ENCODE measurements around the gene PDE3A. TPM values are rescaled to one million over a fixed set of nuclear protein-coding genes. Genes with fewer than 3 reads are reported as not detected.

The PDE3A gene
- total and polyA plus RNA-seq, 10 of the 15 experiments (the other 5 are each of a cell fraction or from before 2014, with no cell fraction given), result 0.01 to 2.6 (median 1.5) TPM

DNA sequence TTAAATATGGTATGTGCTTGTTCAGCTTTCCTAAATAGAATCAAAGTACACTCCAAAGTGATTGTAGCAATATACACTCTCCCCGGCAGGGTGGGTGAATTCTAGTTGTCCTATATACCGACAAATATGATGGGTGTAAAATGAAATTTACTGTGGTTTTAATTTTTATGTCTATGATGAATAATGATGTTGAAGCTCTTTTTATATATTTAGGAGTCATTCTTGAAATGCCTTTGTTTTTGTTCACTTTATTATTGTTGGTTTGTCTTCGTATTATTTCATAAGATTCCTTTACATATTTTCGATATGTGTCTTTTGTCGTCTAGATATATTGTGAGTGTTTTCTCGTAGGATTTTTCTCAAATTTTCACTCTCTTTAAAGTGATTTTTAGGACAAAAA, 105.7 kb downstream of the PDE3A start:
- WGBS (ENCODE audit: insufficient coverage, insufficient replicate concordance, low lambda C conversion rate, missing lambda C conversion rate), result 22% methylated on average over 6 of the region's 6 CpGs
- ChIA-PET POLR2A (no interaction called here), SMC1A (ENCODE audit: uncharacterized antibody, unreplicated experiment) (no interaction called here), CTCF (no interaction called here), RAD21 (ENCODE audit: unreplicated experiment) (no interaction called here)
- no peak for FAIRE-seq
- in situ Hi-C loops (cut with MboI), result no loop called here
- no peaks in the 10 kb centered on the region for H3K4me1 ChIP-seq (ENCODE audit: control insufficient read depth, insufficient read depth, low read length)
- no peak overlapping the region for H3K4me3 ChIP-seq
- H3K9me3 ChIP-seq (replicated peaks; ENCODE audit: control insufficient read depth, insufficient read depth, low read length), result no peaks in the 10 kb centered on the region
- no peak overlapping the region for H2AFZ ChIP-seq (ENCODE audit: control insufficient read depth, low read depth, low read length)
- H4K20me1 ChIP-seq (ENCODE audit: control insufficient read depth, insufficient read depth), result no peaks in the 10 kb centered on the region
- no peaks in the 10 kb centered on the region for H3K36me3 ChIP-seq (ENCODE audit: control insufficient read depth in 2 of 2, insufficient read depth in 2 of 2, low read length in 1 of 2)
- no TSS peak for BruUV-seq (replicated peaks)
- intact Hi-C loops (cut with micrococcal nuclease; ENCODE audit: unreplicated experiment), result no loop called here
- ATAC-seq, result no peak
- no peak for DNase-seq (ENCODE audit: low read depth, low spot score)
- no peak overlapping the region for H3K27ac ChIP-seq (ENCODE audit: control insufficient read depth, insufficient read depth)
- no peaks in the 10 kb centered on the region for H3K79me2 ChIP-seq (ENCODE audit: control insufficient read depth, insufficient read depth, low read length)
- no peak overlapping the region for H3K9ac ChIP-seq (ENCODE audit: control insufficient read depth, insufficient read depth, low read length)
- H3K27me3 ChIP-seq (replicated peaks in 1 of 2; ENCODE audit: control insufficient read depth in 2 of 2, insufficient read depth in 2 of 2, low read length in 1 of 2), result no peaks in the 10 kb centered on the region; a peak in 1 of 4 replicates
- H3K4me2 ChIP-seq (ENCODE audit: control insufficient read depth, insufficient read depth), result no peak overlapping the region
- TF ChIP-seq, protein P1, sequence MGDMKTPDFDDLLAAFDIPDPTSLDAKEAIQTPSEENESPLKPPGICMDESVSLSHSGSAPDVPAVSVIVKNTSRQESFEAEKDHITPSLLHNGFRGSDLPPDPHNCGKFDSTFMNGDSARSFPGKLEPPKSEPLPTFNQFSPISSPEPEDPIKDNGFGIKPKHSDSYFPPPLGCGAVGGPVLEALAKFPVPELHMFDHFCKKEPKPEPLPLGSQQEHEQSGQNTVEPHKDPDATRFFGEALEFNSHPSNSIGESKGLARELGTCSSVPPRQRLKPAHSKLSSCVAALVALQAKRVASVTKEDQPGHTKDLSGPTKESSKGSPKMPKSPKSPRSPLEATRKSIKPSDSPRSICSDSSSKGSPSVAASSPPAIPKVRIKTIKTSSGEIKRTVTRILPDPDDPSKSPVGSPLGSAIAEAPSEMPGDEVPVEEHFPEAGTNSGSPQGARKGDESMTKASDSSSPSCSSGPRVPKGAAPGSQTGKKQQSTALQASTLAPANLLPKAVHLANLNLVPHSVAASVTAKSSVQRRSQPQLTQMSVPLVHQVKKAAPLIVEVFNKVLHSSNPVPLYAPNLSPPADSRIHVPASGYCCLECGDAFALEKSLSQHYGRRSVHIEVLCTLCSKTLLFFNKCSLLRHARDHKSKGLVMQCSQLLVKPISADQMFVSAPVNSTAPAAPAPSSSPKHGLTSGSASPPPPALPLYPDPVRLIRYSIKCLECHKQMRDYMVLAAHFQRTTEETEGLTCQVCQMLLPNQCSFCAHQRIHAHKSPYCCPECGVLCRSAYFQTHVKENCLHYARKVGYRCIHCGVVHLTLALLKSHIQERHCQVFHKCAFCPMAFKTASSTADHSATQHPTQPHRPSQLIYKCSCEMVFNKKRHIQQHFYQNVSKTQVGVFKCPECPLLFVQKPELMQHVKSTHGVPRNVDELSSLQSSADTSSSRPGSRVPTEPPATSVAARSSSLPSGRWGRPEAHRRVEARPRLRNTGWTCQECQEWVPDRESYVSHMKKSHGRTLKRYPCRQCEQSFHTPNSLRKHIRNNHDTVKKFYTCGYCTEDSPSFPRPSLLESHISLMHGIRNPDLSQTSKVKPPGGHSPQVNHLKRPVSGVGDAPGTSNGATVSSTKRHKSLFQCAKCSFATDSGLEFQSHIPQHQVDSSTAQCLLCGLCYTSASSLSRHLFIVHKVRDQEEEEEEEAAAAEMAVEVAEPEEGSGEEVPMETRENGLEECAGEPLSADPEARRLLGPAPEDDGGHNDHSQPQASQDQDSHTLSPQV (IDR thresholded peaks at IDR 0.05), result no peak
- TF ChIP-seq JUNB (IDR thresholded peaks at IDR 0.05) (no peak), BCL11A (IDR thresholded peaks at IDR 0.05; ENCODE audit: low read depth, low read length) (no peak), CHD2 (IDR thresholded peaks at IDR 0.05; ENCODE audit: borderline replicate concordance, low read depth, low read length) (no peak), ESRRA (IDR thresholded peaks at IDR 0.05; ENCODE audit: low read length) (no peak), CREB1 (IDR thresholded peaks at IDR 0.05; ENCODE audit: low read depth) (no peak), ZZZ3 (IDR thresholded peaks at IDR 0.05; ENCODE audit: control insufficient read depth, insufficient read length, low read depth) (no peak), NBN (IDR thresholded peaks at IDR 0.05) (no peak)
- TF ChIP-seq, protein P2, sequence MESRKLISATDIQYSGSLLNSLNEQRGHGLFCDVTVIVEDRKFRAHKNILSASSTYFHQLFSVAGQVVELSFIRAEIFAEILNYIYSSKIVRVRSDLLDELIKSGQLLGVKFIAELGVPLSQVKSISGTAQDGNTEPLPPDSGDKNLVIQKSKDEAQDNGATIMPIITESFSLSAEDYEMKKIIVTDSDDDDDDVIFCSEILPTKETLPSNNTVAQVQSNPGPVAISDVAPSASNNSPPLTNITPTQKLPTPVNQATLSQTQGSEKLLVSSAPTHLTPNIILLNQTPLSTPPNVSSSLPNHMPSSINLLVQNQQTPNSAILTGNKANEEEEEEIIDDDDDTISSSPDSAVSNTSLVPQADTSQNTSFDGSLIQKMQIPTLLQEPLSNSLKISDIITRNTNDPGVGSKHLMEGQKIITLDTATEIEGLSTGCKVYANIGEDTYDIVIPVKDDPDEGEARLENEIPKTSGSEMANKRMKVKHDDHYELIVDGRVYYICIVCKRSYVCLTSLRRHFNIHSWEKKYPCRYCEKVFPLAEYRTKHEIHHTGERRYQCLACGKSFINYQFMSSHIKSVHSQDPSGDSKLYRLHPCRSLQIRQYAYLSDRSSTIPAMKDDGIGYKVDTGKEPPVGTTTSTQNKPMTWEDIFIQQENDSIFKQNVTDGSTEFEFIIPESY (IDR thresholded peaks at IDR 0.05), result no peak
- TF ChIP-seq, protein P3, sequence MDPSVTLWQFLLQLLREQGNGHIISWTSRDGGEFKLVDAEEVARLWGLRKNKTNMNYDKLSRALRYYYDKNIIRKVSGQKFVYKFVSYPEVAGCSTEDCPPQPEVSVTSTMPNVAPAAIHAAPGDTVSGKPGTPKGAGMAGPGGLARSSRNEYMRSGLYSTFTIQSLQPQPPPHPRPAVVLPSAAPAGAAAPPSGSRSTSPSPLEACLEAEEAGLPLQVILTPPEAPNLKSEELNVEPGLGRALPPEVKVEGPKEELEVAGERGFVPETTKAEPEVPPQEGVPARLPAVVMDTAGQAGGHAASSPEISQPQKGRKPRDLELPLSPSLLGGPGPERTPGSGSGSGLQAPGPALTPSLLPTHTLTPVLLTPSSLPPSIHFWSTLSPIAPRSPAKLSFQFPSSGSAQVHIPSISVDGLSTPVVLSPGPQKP (IDR thresholded peaks at IDR 0.05; ENCODE audit: low read depth, low read length), result no peak
- TF ChIP-seq, protein P4, sequence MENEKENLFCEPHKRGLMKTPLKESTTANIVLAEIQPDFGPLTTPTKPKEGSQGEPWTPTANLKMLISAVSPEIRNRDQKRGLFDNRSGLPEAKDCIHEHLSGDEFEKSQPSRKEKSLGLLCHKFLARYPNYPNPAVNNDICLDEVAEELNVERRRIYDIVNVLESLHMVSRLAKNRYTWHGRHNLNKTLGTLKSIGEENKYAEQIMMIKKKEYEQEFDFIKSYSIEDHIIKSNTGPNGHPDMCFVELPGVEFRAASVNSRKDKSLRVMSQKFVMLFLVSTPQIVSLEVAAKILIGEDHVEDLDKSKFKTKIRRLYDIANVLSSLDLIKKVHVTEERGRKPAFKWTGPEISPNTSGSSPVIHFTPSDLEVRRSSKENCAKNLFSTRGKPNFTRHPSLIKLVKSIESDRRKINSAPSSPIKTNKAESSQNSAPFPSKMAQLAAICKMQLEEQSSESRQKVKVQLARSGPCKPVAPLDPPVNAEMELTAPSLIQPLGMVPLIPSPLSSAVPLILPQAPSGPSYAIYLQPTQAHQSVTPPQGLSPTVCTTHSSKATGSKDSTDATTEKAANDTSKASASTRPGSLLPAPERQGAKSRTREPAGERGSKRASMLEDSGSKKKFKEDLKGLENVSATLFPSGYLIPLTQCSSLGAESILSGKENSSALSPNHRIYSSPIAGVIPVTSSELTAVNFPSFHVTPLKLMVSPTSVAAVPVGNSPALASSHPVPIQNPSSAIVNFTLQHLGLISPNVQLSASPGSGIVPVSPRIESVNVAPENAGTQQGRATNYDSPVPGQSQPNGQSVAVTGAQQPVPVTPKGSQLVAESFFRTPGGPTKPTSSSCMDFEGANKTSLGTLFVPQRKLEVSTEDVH (IDR thresholded peaks at IDR 0.05; ENCODE audit: low read depth, partially characterized antibody), result no peak
- TF ChIP-seq, protein P5, sequence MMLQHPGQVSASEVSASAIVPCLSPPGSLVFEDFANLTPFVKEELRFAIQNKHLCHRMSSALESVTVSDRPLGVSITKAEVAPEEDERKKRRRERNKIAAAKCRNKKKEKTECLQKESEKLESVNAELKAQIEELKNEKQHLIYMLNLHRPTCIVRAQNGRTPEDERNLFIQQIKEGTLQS (IDR thresholded peaks at IDR 0.05; ENCODE audit: borderline replicate concordance, extremely low read depth, low read depth, low read length), result no peak
